SK-N-MC (cell line): ENCODE data around the gene TOMM34.

Experiments used
- EZH2 ChIP-seq: fragments of 200-600 bp; sonication (generic); IDR thresholded peaks from one replicate; pipeline ENCODE4 v1.6.1; 2017; ENCODE audit warnings: antibody characterized with exemption
- FOXP2 ChIP-seq: optimal IDR thresholded peaks from 2 replicates; pipeline ENCODE3; 2011; ENCODE audit warnings: mild to moderate bottlenecking, moderate library complexity; ENCODE audit not compliant: insufficient read depth; ENCODE audit errors: extremely low read length, control extremely low read depth
- POLR2AphosphoS5 ChIP-seq: IDR thresholded peaks from 2 replicates; pipeline ENCODE4 v1.6.1; 2012; ENCODE audit warnings: mild to moderate bottlenecking, low read depth, low read length, borderline replicate concordance

DNA sequence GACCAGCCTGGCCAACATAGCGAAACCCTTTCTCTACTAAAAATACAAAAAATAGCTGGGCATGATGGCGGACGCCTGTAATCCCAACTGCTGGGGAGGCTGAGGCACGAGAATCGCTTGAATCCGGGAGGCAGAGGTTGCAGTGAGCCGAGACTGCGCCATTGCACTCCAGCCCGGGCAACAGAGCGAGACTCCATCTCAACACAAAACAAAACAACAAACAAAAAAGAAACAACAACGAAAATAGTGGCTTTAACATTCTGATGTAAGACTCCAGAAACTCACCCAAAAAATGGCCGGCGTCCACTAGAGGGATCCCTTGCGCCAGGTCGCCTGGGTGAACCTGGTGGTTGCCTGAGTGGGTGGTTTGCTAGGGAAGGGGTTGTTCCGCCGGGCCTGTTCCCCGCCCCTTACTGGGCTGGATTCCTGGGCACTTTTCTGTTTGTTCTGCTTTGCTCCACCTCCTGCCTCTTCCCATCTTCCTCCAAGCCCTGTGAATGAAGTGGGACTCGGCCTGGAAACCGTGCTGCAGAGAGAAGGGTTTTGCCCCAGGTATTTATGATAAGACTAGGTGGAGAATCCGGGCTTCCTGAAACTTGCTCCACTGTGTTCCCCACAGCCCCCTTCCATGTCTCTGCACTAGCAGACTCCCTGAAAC lies 48.8 kb downstream of the TOMM34 start:
- TF ChIP-seq EZH2 (no peak), FOXP2 (no peak), POLR2AphosphoS5 (no peak)
